OCI-LY1 (cell line): ENCODE data around the gene BAIAP2.

Source experiments
- H2AFZ ChIP-seq: fragments of 200-600 bp; sonication (generic), shearing (Covaris generic); 2 replicates; pipeline ENCODE4 v1.6.0; 2014; ENCODE audit warnings: antibody characterized with exemption, mild to moderate bottlenecking, low read length
- H3F3A ChIP-seq: fragments of 200-600 bp; sonication (generic), shearing (Covaris generic); 2 replicates; pipeline ENCODE4 v1.6.0; 2014; ENCODE audit warnings: mild to moderate bottlenecking, antibody characterized with exemption, low read length, moderate library complexity; ENCODE audit not compliant: insufficient read depth
- H3K27ac ChIP-seq: fragments of 200-600 bp; sonication (generic); 2 replicates; pipeline ENCODE4 v1.5.1; 2014; ENCODE audit warnings: low read length, mixed run types, mild to moderate bottlenecking, low read depth; ENCODE audit not compliant: poor library complexity, severe bottlenecking
- H3K27me3 ChIP-seq: fragments of 200-600 bp; sonication (generic); 2 replicates; pipeline ENCODE4 v1.6.0; 2014; ENCODE audit warnings: antibody characterized with exemption, mild to moderate bottlenecking, low read length, moderate library complexity; ENCODE audit not compliant: insufficient read depth
- H3K36me3 ChIP-seq: fragments of 200-600 bp; sonication (generic); 2 replicates; pipeline ENCODE4 v1.6.1; 2014; ENCODE audit warnings: mild to moderate bottlenecking, antibody characterized with exemption, low read length, moderate library complexity, mixed read lengths; ENCODE audit not compliant: insufficient read depth
- H3K4me1 ChIP-seq: fragments of 200-600 bp; sonication (generic); 2 replicates; pipeline ENCODE4 v1.5.1; 2014; ENCODE audit warnings: mild to moderate bottlenecking, low read length, moderate library complexity; ENCODE audit not compliant: insufficient read depth, severe bottlenecking
- H3K4me2 ChIP-seq: fragments of 200-600 bp; sonication (generic), shearing (Covaris generic); 2 replicates; pipeline ENCODE4 v1.6.1; 2014; ENCODE audit warnings: low read length
- H3K4me3 ChIP-seq: fragments of 200-600 bp; sonication (generic); 2 replicates; pipeline ENCODE4 v1.5.1; 2014; ENCODE audit warnings: low read length, low read depth, mild to moderate bottlenecking, mixed read lengths; ENCODE audit not compliant: poor library complexity, severe bottlenecking
- H3K79me2 ChIP-seq: fragments of 200-600 bp; shearing (Covaris generic); 2 replicates; pipeline ENCODE4 v1.6.1; 2016; ENCODE audit warnings: mixed run types, low read length, mixed read lengths; ENCODE audit not compliant: insufficient read depth
- H3K9ac ChIP-seq: fragments of 200-600 bp; sonication (generic), shearing (Covaris generic); 2 replicates; pipeline ENCODE4 v1.6.1; 2014; ENCODE audit warnings: mild to moderate bottlenecking, low read length, mixed read lengths
- H3K9me2 ChIP-seq: fragments of 200-600 bp; sonication (generic), shearing (Covaris generic); 2 replicates; pipeline ENCODE4 v1.6.1; 2014; ENCODE audit warnings: low read depth, mild to moderate bottlenecking, low read length, mixed read lengths
- H3K9me3 ChIP-seq: fragments of 200-600 bp; shearing (Covaris generic); 2 replicates; pipeline ENCODE4 v1.6.1; 2014; ENCODE audit warnings: low read length, mixed read lengths
- H4K20me1 ChIP-seq: fragments of 200-600 bp; sonication (generic), shearing (Covaris generic); 2 replicates; pipeline ENCODE4 v1.6.0; 2016; ENCODE audit warnings: mild to moderate bottlenecking, low read length; ENCODE audit not compliant: insufficient read depth
- CTCF ChIP-seq: fragments of 200-600 bp; sonication (generic), shearing (Covaris generic); IDR thresholded peaks from 2 replicates; pipeline ENCODE4 v1.5.1; 2017; ENCODE audit warnings: mild to moderate bottlenecking, antibody characterized with exemption, low read length, moderate library complexity, mixed read lengths
- EZH2 ChIP-seq: fragments of 200-600 bp; sonication (generic), shearing (Covaris generic); IDR thresholded peaks from 2 replicates; pipeline ENCODE4 v1.8.0; 2017; ENCODE audit warnings: borderline replicate concordance, mixed run types, mild to moderate bottlenecking, antibody characterized with exemption, low read length, moderate library complexity, mixed read lengths

BAIAP2 gene

GRCh38 chr17:81095383-81095762 lies 60.4 kb downstream of the BAIAP2 start:
- Histone ChIP-seq H2AFZ (no peak overlapping the region), H4K20me1 (no peaks in the 10 kb centered on the region), H3K27ac (no peak overlapping the region), H3K9me3 (no peaks in the 10 kb centered on the region), H3K4me3 (no peak overlapping the region), H3K36me3 (no peaks in the 10 kb centered on the region), H3K79me2 (no peaks in the 10 kb centered on the region), H3K9me2 (no peaks in the 10 kb centered on the region), H3F3A (no peaks in the 10 kb centered on the region), H3K9ac (no peak overlapping the region), H3K4me2 (no peak overlapping the region), H3K27me3 (peaks cover 17% of the 10 kb centered on the region), H3K4me1 (no peaks in the 10 kb centered on the region)
- TF ChIP-seq EZH2 (no peak), CTCF (no peak)

GRCh38 chr17:81096741-81097133 lies 61.8 kb downstream of the BAIAP2 start:
- Histone ChIP-seq H3K27ac (no peak overlapping the region), H3F3A (no peaks in the 10 kb centered on the region), H4K20me1 (no peaks in the 10 kb centered on the region), H3K9me2 (no peaks in the 10 kb centered on the region), H3K4me2 (no peak overlapping the region), H3K9ac (no peak overlapping the region), H3K9me3 (no peaks in the 10 kb centered on the region), H2AFZ (no peak overlapping the region), H3K4me1 (no peaks in the 10 kb centered on the region), H3K36me3 (no peaks in the 10 kb centered on the region), H3K4me3 (no peak overlapping the region), H3K27me3 (peaks cover 17% of the 10 kb centered on the region), H3K79me2 (no peaks in the 10 kb centered on the region)
- TF ChIP-seq CTCF (no peak), EZH2 (no peak)

GRCh38 chr17:81097134-81097942 lies 62.4 kb downstream of the BAIAP2 start:
- no peaks in the 10 kb centered on the region for H3F3A ChIP-seq
- H3K9ac ChIP-seq: no peak overlapping the region
- TF ChIP-seq CTCF (peak; percentile 46), EZH2 (no peak)
- H3K27me3 ChIP-seq: peaks cover 17% of the 10 kb centered on the region
- no peaks in the 10 kb centered on the region for H3K4me1 ChIP-seq
- no peaks in the 10 kb centered on the region for H3K36me3 ChIP-seq
- H3K4me2 ChIP-seq: no peak overlapping the region
- no peak overlapping the region for H3K4me3 ChIP-seq
- no peak overlapping the region for H3K27ac ChIP-seq
- H3K9me3 ChIP-seq: no peaks in the 10 kb centered on the region
- no peaks in the 10 kb centered on the region for H3K9me2 ChIP-seq
- no peaks in the 10 kb centered on the region for H3K79me2 ChIP-seq
- H4K20me1 ChIP-seq: no peaks in the 10 kb centered on the region
- H2AFZ ChIP-seq: no peak overlapping the region
